AG08395 (cell line): ENCODE results near the gene DUSP9.
"Not testable (repeated sequence)": the region's sequence is repeated elsewhere in the genome, so short reads cannot be mapped to it uniquely, and the experiment has no call there.

Experiments used
- DNase-seq: peaks from one replicate; pipeline ENCODE4 v3.0.0; 2012; ENCODE audit warnings: mixed read lengths, low spot score

DUSP9 gene

DNA sequence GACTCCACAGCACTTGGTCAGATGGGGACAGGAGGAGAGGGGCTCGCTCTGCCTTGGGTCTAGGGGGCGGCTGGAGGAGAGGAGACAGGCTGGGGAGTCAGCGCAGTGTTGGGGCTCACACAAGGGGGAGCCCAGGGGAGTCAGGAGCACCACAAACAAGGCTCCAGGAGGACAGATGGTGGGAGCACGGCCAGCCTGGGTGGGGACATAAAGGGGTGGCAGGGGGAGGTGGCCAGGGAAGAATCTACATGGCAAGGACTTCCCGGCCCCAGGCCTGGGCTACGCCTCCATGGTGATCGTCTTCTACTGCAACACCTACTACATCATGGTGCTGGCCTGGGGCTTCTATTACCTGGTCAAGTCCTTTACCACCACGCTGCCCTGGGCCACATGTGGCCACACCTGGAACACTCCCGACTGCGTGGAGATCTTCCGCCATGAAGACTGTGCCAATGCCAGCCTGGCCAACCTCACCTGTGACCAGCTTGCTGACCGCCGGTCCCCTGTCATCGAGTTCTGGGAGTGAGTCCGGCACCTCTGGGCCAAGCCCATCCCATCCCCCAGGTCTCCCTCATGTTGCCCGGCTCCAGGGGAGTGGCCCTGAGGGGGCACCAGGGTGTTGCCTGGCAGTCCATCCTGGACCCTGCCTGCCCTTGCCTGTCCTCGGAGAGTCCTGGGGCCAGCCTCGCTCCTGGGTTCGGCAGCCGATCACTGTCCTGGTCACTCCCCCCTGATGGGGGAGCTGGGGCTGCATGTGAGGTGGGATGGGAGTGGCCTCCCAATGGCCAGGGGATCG is 44.2 kb downstream of the DUSP9 start:
- DNase-seq, result not testable (repeated sequence)

DNA sequence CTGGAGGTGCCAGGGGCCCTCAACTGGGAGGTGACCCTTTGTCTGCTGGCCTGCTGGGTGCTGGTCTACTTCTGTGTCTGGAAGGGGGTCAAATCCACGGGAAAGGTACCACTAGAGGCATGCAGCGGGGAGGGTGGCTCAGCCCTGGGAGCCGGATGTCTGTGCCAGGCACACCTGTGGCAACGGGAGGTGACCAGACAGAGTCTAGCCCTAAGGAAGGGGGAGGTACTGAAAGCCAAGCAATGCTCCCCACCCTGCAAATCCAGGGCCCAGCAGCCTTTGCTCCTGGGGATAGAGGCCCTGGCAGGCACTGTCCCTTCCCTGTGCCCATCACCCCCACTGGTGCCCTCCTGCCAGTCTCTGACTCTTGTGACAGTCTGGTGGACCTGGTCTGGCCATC is 45.0 kb downstream of the DUSP9 start:
- DNase-seq, result no peak

GRCh38 chrX:153692611-153693156 is 45.7 kb downstream of the DUSP9 start:
- no peak for DNase-seq

DNA sequence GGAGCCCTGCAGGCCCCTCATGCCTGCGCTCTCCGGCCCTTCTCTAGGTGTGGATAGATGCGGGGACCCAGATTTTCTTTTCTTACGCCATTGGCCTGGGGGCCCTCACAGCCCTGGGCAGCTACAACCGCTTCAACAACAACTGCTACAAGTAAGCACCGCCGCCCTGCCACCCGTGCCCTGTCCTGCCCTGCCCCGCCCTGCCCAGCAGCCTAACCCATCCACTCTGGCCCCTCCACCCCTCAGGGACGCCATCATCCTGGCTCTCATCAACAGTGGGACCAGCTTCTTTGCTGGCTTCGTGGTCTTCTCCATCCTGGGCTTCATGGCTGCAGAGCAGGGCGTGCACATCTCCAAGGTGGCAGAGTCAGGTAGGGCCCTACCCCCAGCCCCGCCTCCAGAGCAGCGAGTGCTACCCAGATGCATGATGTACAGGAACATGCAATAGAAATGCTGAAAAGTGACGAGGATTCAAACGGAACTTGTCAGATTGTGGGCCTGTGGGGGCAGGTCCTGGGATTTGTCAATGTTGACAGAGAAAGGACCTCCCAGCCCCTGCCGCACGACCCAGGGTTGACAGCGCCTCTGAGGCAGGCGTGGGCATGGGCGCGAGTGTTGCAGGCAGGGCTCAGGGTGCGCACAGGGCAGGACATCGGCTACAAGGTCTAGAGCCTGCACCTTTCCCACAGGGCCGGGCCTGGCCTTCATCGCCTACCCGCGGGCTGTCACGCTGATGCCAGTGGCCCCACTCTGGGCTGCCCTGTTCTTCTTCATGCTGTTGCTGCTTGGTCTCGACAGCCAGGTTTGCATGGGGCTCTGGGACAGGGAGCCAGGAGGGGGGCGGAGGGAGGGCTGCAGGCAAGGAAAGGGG is 46.4 kb downstream of the DUSP9 start:
- DNase-seq, result no peak

- DNase-seq, result not testable (repeated sequence)
Observed at GRCh38 chrX:153694256-153694655, 47.3 kb downstream of the DUSP9 start.

GRCh38 chrX:153694687-153695270 is 47.8 kb downstream of the DUSP9 start:
- DNase-seq, result no peak

DNA sequence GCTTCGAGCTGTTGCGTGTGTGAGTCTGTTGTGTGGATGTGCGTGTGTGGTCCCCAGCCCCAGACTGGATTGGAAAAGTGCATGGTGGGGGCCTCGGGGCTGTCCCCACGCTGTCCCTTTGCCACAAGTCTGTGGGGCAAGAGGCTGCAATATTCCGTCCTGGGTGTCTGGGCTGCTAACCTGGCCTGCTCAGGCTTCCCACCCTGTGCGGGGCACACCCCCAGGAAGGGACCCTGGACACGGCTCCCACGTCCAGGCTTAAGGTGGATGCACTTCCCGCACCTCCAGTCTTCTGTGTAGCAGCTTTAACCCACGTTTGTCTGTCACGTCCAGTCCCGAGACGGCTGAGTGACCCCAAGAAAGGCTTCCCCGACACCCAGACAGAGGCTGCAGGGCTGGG is 49.1 kb downstream of the DUSP9 start:
- DNase-seq, result no peak

- not testable (repeated sequence) for DNase-seq
Observed at GRCh38 chrX:153696538-153696937, 49.5 kb downstream of the DUSP9 start.

DNA sequence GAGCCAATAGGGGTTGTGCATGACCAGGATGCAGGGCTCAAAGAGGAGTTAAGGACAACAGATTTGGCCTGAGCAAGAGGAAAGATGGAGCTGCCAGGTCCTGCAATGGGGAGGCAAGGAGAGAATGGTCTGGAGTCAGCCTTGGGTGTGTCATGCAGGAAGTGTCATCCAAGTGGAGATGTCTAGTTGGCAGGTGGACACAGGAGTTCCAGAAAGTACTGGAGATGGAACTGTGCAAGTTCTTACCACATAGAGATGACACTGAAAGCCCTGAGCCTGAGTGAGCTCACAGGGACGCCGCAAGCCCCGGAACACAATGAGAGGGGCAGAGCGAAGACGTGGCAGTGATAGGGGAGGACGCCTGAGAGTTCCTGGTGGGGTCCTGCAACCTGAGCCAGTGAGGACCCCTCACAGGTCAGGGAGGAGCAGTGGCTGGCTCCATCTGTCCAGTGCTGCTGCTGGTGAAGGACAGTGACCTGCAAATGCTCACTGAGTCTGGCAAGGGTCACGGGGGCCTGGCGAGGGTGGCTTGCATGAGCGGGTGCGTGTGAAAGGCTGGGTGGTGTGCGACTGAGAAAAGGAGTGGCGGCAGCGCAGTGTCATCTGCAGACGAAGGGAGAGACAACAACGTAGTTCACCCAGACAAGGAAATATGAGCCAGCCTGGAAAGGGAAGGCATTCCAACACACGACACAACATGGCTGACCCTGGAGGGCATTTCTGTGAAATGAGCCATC is 50.2 kb downstream of the DUSP9 start:
- not testable (repeated sequence) for DNase-seq

GRCh38 chrX:153697924-153698865 is 51.2 kb downstream of the DUSP9 start:
- no peak for DNase-seq

DNA sequence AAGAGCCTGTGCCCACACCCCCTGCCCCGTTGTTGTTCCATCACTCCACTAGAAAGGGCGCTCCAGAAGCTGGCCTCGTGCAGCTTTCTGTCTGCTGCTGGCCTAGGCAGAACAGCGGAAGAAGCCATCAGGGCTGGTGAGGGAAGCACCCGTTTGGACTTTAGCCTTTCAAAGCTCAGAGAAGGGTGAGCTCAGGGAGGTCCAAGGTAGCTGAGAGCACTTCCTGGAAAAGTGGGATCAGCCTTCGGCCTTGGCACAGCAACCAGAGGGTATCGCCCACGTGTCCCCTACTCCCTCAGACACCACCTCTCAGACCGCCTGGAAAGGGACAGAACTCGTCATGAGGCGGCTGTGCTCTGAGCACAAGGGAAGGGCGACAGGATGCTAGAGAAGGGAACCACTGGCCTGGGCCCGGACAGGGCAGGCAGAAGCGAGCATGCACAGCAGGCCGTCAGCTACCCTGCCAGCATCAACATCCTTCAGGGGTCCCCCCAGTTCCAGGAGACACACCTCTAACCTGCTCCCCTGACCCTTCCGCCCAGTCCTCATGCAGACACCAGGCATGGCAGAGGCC is 52.3 kb downstream of the DUSP9 start:
- not testable (repeated sequence) for DNase-seq

DNA sequence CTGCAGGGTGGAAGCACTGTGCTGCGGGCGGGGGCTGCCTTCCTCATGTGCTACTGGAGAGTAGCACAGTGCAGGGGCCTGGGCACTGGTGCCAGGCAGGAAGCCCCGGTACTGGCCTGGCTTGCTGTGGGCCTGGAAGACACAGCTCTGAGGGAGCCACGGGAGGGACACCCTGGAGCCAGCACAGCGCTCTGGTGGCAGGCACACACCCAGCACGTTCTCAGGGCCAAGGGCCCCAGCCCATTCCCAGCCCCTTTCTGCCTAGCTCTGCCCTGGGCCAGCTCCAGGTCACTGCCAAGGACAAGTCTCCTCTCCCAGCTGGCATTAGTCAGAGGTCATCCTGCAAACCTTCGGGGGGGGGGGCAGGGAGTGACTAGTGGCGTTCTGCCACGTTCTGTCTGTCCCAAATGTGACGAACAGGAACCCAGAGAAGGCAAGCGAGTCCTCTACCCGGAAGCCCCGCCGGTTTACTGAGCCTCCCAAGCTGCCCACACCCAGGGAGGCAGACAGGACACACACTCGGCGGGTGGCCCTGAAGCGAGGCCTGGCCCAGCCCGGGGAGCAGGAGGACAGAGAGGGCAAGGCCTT is 52.9 kb downstream of the DUSP9 start:
- DNase-seq, result not testable (repeated sequence)

DNA sequence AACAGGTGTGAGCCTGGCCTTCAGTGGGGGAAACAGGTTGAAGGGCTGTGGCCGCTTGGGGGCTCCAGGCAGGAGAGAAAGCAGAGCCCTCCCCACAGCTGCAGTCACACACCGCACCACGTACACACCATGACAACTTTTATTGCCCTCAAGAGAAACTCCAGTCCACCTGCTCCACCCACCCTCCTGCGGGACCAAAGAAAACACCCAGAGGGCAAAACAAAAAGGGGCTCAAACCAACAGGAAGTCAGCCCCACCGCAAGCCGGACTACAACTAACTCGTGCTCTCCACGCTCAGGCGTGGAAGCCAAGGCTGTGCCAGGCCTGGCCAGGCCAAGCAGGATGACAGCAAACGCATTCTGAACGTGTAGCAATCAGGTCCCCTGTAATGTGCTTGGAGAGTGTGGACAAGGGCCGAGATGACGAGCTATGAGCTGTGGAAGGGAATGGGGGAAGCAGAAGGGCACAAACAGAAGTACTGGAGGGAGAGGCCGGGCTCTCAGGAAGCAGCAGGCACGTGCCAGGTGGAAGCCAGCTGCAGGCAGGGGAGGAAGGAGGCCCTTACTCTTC is 53.5 kb downstream of the DUSP9 start:
- DNase-seq, result no peak
